GM12873 (cell line): ENCODE measurements around the gene ST6GALNAC2.

Experiments used
- CTCF ChIP-seq: IDR thresholded peaks from 2 replicates; pipeline ENCODE4 v1.5.1; 2012; ENCODE audit warnings: low read depth, mild to moderate bottlenecking, moderate library complexity, low read length, control low read depth; ENCODE audit not compliant: insufficient read depth; ENCODE audit errors: missing control alignments

Gene ST6GALNAC2

GRCh38 chr17:76581515-76581914 lies 4.1 kb downstream of the ST6GALNAC2 start:
- TF ChIP-seq CTCF = no peak

- TF ChIP-seq CTCF = no peak
These were observed 6.4 kb downstream of the ST6GALNAC2 start for GRCh38 chr17:76579281-76579680.

GRCh38 chr17:76578376-76578775 lies 7.3 kb downstream of the ST6GALNAC2 start:
- TF ChIP-seq CTCF = no peak

GRCh38 chr17:76577876-76578275 lies 7.8 kb downstream of the ST6GALNAC2 start:
- no peak for TF ChIP-seq CTCF

GRCh38 chr17:76576189-76576588 lies 9.5 kb downstream of the ST6GALNAC2 start:
- no peak for TF ChIP-seq CTCF

GRCh38 chr17:76575570-76575969 lies 10.1 kb downstream of the ST6GALNAC2 start:
- TF ChIP-seq CTCF = no peak

- no peak for TF ChIP-seq CTCF
These were observed 11.5 kb downstream of the ST6GALNAC2 start for GRCh38 chr17:76574166-76574565.
